H1 (cell line): Measurements from ENCODE around the gene CELF4. TPM values are rescaled to one million over a fixed set of nuclear protein-coding genes. Genes with fewer than 3 reads are reported as not detected.

Source experiments
- ASH2L ChIP-seq: fragments of 200-600, 300-600 bp; sonication (generic); IDR thresholded peaks from one replicate; pipeline ENCODE4 v1.7.1; 2017; ENCODE audit warnings: low read length
- CBX5 ChIP-seq: fragments of 300-800, 300-1000 bp; sonication (generic); IDR thresholded peaks from 2 replicates; pipeline ENCODE4 v1.7.1; 2016; ENCODE audit warnings: antibody characterized with exemption, low read length, low read depth
- KDM1A ChIP-seq: fragments of 200-600, 300-600 bp; sonication (generic); IDR thresholded peaks from 2 replicates; pipeline ENCODE4 v1.7.1; 2016; ENCODE audit warnings: mild to moderate bottlenecking, low read length, borderline replicate concordance
- RXRA ChIP-seq: IDR thresholded peaks from 2 replicates; pipeline ENCODE4 v1.6.1; 2011; ENCODE audit warnings: low read depth, mild to moderate bottlenecking, low read length, moderate library complexity; ENCODE audit not compliant: insufficient read depth
- TCF12 ChIP-seq: IDR thresholded peaks from 2 replicates; pipeline ENCODE4 v1.6.1; 2011; ENCODE audit warnings: low read depth, mild to moderate bottlenecking, low read length
- polyA plus RNA-seq, 7 experiments: library from polyadenylated mRNA; depleted of rRNA in 3 of 7; stranded (reverse) in 5 of 7; unstranded in 2 of 7; fragments of >200 nt in 5 of 7; fragments of 200-250 nt in 2 of 7; gene quantifications; 1 replicate in 5 of 7; 2 replicates in 1 of 7; 4 replicates in 1 of 7; pipeline versions ENCODE4 v1.2.1 to v1.2.3, GENCODE V29; 2011 to 2013; ENCODE audit warnings: missing spikeins in 2 of 7, mixed read lengths in 2 of 7
- total RNA-seq: library from RNA; stranded (reverse); fragmentation: NEBNext Ultra II Directional; extraction: Animal tissue kit (Norgen Biotek cat#: 25700); gene quantifications from 2 replicates; pipeline ENCODE4 v1.2.1, GENCODE V29; 2021

CELF4 gene
- total and polyA plus RNA-seq, 2 of the 8 experiments (the other 6 are each of a cell fraction or from before 2014, with no cell fraction given), result 1.6 to 3.4 TPM

DNA sequence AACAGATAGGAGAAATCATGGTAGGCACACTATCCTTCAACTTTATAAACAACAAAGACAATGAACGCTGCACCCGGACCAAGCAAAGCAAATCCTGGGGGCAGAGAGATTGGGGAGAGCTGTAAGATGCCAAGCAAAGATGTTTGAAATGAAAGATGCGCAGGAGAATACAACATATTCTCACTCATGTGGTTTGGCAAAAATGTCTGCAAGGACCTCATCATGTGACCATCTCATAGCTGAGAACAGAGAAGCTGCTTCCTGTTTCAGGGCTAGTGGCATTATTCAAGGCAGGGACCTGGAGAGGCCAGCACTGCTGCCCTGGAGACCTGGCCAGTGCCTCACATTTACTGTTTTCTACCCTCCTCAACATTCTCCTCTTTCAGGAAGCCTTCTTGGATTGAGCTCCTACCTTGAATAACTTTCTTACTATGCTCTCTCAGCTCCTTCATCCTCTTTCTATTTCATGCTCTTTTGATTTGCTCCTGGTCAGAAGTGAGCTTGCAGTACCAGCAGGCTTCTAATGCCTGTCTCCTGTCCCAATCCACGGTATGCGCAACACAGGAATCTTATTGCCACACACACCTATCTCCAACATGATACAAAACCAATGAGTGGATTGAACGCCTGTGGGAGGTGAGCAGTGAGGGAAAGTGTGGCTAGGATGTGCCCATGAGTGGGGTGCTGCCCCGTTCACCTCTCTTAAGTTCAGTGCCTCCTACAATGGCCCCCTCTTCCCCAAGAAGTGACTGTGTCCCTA is 133.0 kb downstream of the CELF4 start (continued):
- TF ChIP-seq TCF12 (no peak), ASH2L (no peak), CBX5 (no peak), RXRA (no peak), KDM1A (no peak)
